Astrocyte of the hippocampus (primary cell): ENCODE results near the gene NBAS.
"Not testable (repeated sequence)": the region's sequence is repeated elsewhere in the genome, so short reads cannot be mapped to it uniquely, and the experiment has no call there.

ENCODE experiments used
- DNase-seq: peaks from one replicate; pipeline ENCODE4 v3.0.0; 2011; ENCODE audit warnings: low read depth, low spot score

NBAS gene

GRCh38 chr2:15363734-15364133, 197.4 kb downstream of the NBAS start:
- no peak for DNase-seq

GRCh38 chr2:15363142-15363541, 198.0 kb downstream of the NBAS start:
- DNase-seq = peak; percentile 73

- peak; percentile 65 for DNase-seq
These were observed 201.2 kb downstream of the NBAS start for GRCh38 chr2:15359716-15360531.

GRCh38 chr2:15357922-15358321, 203.2 kb downstream of the NBAS start:
- no peak for DNase-seq

- no peak for DNase-seq
These were observed 203.9 kb downstream of the NBAS start for GRCh38 chr2:15357186-15357585.

- DNase-seq = no peak
These were observed 205.7 kb downstream of the NBAS start for GRCh38 chr2:15355386-15355785.

- DNase-seq = no peak
These were observed 206.4 kb downstream of the NBAS start for GRCh38 chr2:15354596-15355366.

GRCh38 chr2:15352363-15352762, 208.8 kb downstream of the NBAS start:
- no peak for DNase-seq

GRCh38 chr2:15348636-15349035, 212.5 kb downstream of the NBAS start:
- no peak for DNase-seq

GRCh38 chr2:15348045-15348444, 213.1 kb downstream of the NBAS start:
- DNase-seq = no peak

- no peak for DNase-seq
These were observed 214.5 kb downstream of the NBAS start for GRCh38 chr2:15346624-15347023.

- no peak for DNase-seq
These were observed 223.0 kb downstream of the NBAS start for GRCh38 chr2:15337996-15338666.

GRCh38 chr2:15334644-15335326, 226.3 kb downstream of the NBAS start:
- DNase-seq = peak; percentile 55

GRCh38 chr2:15331787-15332186, 229.3 kb downstream of the NBAS start:
- DNase-seq = no peak

GRCh38 chr2:15325296-15325695, 235.8 kb downstream of the NBAS start:
- peak; percentile 50 for DNase-seq

GRCh38 chr2:15323227-15323626, 237.9 kb downstream of the NBAS start:
- no peak for DNase-seq

- not testable (repeated sequence) for DNase-seq
These were observed 239.7 kb downstream of the NBAS start for GRCh38 chr2:15321481-15321880.

GRCh38 chr2:15316370-15316814, 244.7 kb downstream of the NBAS start:
- DNase-seq = no peak

GRCh38 chr2:15315411-15315810, 245.7 kb downstream of the NBAS start:
- DNase-seq = no peak

GRCh38 chr2:15313657-15314056, 247.5 kb downstream of the NBAS start:
- peak; percentile 72 for DNase-seq

- no peak for DNase-seq
These were observed 249.2 kb downstream of the NBAS start for GRCh38 chr2:15311926-15312325.
